Measurements from ENCODE around the gene ARID5B.

DNA sequence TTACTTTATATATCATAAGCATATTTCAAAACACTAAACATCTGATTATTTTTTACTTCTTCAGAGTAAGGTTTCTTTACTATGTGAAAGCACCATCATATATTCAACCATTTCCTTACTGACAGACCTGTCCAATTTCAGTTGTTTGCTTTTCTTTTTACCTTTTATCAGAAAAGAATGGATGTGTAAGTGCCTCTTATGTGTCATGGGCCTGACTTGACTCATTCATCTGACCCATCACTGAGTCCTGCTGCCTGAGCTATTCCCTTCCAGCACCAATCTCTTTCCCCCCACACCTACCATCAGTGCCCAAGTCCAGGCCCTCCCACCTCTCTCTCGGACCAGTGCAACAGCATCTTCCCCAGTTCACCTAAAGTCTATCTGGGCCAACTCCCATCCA, 41.7 kb upstream of the ARID5B start:
- TF ChIP-seq, protein P1, sequence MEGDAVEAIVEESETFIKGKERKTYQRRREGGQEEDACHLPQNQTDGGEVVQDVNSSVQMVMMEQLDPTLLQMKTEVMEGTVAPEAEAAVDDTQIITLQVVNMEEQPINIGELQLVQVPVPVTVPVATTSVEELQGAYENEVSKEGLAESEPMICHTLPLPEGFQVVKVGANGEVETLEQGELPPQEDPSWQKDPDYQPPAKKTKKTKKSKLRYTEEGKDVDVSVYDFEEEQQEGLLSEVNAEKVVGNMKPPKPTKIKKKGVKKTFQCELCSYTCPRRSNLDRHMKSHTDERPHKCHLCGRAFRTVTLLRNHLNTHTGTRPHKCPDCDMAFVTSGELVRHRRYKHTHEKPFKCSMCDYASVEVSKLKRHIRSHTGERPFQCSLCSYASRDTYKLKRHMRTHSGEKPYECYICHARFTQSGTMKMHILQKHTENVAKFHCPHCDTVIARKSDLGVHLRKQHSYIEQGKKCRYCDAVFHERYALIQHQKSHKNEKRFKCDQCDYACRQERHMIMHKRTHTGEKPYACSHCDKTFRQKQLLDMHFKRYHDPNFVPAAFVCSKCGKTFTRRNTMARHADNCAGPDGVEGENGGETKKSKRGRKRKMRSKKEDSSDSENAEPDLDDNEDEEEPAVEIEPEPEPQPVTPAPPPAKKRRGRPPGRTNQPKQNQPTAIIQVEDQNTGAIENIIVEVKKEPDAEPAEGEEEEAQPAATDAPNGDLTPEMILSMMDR (conservative IDR thresholded peaks at IDR 0.05; ENCODE audit: low read depth in 2 of 2): no peak
- TF ChIP-seq JUNB (IDR thresholded peaks at IDR 0.05; ENCODE audit: unreplicated experiment): no peak
- no peak for TF ChIP-seq EZH2phosphoT487 (IDR thresholded peaks at IDR 0.05; ENCODE audit: unreplicated experiment)
- no peak for TF ChIP-seq POLR2AphosphoS5 (IDR thresholded peaks at IDR 0.05; ENCODE audit: low read depth)
- TF ChIP-seq, protein P2, sequence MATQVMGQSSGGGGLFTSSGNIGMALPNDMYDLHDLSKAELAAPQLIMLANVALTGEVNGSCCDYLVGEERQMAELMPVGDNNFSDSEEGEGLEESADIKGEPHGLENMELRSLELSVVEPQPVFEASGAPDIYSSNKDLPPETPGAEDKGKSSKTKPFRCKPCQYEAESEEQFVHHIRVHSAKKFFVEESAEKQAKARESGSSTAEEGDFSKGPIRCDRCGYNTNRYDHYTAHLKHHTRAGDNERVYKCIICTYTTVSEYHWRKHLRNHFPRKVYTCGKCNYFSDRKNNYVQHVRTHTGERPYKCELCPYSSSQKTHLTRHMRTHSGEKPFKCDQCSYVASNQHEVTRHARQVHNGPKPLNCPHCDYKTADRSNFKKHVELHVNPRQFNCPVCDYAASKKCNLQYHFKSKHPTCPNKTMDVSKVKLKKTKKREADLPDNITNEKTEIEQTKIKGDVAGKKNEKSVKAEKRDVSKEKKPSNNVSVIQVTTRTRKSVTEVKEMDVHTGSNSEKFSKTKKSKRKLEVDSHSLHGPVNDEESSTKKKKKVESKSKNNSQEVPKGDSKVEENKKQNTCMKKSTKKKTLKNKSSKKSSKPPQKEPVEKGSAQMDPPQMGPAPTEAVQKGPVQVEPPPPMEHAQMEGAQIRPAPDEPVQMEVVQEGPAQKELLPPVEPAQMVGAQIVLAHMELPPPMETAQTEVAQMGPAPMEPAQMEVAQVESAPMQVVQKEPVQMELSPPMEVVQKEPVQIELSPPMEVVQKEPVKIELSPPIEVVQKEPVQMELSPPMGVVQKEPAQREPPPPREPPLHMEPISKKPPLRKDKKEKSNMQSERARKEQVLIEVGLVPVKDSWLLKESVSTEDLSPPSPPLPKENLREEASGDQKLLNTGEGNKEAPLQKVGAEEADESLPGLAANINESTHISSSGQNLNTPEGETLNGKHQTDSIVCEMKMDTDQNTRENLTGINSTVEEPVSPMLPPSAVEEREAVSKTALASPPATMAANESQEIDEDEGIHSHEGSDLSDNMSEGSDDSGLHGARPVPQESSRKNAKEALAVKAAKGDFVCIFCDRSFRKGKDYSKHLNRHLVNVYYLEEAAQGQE (IDR thresholded peaks at IDR 0.05; ENCODE audit: unreplicated experiment): no peak
- TF ChIP-seq EZH2 (IDR thresholded peaks at IDR 0.05; ENCODE audit: low read depth, unreplicated experiment): no peak
- TF ChIP-seq CREB1 (CRISPR knock-in tag; IDR thresholded peaks at IDR 0.05; ENCODE audit: low read depth): no peak
- no peak for TF ChIP-seq NANOG (IDR thresholded peaks at IDR 0.05; ENCODE audit: borderline replicate concordance)
- TF ChIP-seq, protein P3, sequence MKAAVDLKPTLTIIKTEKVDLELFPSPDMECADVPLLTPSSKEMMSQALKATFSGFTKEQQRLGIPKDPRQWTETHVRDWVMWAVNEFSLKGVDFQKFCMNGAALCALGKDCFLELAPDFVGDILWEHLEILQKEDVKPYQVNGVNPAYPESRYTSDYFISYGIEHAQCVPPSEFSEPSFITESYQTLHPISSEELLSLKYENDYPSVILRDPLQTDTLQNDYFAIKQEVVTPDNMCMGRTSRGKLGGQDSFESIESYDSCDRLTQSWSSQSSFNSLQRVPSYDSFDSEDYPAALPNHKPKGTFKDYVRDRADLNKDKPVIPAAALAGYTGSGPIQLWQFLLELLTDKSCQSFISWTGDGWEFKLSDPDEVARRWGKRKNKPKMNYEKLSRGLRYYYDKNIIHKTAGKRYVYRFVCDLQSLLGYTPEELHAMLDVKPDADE (IDR thresholded peaks at IDR 0.05): no peak
- TF ChIP-seq ZNF331 (CRISPR knock-in tag; IDR thresholded peaks at IDR 0.05; ENCODE audit: low read depth): no peak
- TF ChIP-seq ZNF114 (CRISPR knock-in tag; IDR thresholded peaks at IDR 0.05): no peak
- TF ChIP-seq, protein P4, sequence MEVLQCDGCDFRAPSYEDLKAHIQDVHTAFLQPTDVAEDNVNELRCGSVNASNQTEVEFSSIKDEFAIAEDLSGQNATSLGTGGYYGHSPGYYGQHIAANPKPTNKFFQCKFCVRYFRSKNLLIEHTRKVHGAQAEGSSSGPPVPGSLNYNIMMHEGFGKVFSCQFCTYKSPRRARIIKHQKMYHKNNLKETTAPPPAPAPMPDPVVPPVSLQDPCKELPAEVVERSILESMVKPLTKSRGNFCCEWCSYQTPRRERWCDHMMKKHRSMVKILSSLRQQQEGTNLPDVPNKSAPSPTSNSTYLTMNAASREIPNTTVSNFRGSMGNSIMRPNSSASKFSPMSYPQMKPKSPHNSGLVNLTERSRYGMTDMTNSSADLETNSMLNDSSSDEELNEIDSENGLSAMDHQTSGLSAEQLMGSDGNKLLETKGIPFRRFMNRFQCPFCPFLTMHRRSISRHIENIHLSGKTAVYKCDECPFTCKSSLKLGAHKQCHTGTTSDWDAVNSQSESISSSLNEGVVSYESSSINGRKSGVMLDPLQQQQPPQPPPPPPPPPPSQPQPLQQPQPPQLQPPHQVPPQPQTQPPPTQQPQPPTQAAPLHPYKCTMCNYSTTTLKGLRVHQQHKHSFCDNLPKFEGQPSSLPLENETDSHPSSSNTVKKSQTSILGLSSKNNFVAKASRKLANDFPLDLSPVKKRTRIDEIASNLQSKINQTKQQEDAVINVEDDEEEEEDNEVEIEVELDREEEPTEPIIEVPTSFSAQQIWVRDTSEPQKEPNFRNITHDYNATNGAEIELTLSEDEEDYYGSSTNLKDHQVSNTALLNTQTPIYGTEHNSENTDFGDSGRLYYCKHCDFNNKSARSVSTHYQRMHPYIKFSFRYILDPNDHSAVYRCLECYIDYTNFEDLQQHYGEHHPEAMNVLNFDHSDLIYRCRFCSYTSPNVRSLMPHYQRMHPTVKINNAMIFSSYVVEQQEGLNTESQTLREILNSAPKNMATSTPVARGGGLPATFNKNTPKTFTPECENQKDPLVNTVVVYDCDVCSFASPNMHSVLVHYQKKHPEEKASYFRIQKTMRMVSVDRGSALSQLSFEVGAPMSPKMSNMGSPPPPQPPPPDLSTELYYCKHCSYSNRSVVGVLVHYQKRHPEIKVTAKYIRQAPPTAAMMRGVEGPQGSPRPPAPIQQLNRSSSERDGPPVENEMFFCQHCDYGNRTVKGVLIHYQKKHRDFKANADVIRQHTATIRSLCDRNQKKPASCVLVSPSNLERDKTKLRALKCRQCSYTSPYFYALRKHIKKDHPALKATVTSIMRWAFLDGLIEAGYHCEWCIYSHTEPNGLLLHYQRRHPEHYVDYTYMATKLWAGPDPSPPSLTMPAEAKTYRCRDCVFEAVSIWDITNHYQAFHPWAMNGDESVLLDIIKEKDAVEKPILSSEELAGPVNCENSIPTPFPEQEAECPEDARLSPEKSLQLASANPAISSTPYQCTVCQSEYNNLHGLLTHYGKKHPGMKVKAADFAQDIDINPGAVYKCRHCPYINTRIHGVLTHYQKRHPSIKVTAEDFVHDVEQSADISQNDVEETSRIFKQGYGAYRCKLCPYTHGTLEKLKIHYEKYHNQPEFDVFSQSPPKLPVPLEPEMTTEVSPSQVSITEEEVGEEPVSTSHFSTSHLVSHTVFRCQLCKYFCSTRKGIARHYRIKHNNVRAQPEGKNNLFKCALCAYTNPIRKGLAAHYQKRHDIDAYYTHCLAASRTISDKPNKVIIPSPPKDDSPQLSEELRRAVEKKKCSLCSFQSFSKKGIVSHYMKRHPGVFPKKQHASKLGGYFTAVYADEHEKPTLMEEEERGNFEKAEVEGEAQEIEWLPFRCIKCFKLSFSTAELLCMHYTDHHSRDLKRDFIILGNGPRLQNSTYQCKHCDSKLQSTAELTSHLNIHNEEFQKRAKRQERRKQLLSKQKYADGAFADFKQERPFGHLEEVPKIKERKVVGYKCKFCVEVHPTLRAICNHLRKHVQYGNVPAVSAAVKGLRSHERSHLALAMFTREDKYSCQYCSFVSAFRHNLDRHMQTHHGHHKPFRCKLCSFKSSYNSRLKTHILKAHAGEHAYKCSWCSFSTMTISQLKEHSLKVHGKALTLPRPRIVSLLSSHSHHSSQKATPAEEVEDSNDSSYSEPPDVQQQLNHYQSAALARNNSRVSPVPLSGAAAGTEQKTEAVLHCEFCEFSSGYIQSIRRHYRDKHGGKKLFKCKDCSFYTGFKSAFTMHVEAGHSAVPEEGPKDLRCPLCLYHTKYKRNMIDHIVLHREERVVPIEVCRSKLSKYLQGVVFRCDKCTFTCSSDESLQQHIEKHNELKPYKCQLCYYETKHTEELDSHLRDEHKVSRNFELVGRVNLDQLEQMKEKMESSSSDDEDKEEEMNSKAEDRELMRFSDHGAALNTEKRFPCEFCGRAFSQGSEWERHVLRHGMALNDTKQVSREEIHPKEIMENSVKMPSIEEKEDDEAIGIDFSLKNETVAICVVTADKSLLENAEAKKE (CRISPR knock-in tag; IDR thresholded peaks at IDR 0.05): no peak

Measured in GM23338 (cell line).